Activated gamma-delta T cell (primary cell): Measurements from ENCODE around the gene MED13.
"Not testable (repeated sequence)": the region's sequence is repeated elsewhere in the genome, so short reads cannot be mapped to it uniquely, and the experiment has no call there.

Experiments
- DNase-seq: peaks from one replicate; lab custom pipeline; 2025; lab: John Stamatoyannopoulos, UW

Gene MED13

DNA sequence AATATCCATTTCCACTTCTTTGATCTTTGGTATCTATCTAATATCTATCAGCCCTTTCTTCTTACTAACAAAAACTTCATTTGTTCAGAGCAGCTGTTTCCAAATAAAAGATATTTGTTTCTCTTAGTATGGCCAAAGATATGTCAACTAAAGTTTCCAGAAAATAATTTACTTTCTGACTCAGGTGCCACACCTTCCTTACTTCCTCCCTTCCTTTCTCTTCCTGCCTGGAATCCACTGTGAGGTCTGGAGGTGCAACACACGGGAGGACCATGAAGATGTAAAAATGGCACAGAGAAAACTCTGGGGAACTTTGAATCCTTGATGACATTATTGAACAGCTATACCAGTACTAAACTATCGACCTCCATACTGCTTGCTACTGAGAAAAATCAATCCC is 14.0 kb downstream of the MED13 start:
- DNase-seq, result no peak

DNA sequence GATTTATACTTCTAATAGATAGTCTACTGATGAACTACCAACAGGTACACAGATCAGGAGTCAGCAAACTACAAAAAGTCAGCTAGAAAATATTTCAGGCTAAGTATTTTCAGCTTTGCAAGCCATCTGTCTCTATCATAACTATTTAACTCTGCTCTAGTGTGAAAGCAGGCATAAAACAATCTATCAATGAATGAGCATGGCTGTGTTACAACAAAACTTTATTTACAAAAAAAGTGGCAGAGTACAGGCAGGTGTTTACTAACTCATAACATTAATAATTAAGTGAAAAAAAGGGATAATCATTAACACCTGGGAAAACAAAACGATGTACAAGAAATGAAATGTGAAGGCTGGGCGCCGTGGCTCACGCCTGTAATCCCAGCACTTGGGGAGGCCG is 15.8 kb downstream of the MED13 start:
- no peak for DNase-seq

DNA sequence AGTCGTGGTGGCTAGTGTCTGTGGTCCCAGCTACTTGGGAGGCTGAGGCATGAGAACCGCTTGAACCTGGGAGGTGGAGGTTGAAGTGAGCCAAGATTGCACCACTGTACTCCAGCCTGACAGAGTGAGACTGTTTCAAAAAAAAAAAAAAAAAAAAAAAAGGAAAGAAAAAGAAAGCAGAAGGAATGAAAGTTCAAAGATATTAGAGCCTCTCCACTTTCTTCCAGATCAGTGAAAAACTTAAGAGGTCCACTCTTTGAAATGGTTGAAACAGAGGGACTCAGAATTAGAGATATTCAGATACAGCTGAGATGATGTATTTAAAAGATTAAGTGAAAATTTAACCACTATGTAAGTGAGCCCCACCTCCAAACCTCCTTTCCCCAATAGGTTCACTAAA is 16.8 kb downstream of the MED13 start:
- no peak for DNase-seq

- DNase-seq, result no peak
Measured at GRCh38 chr17:62045517-62045916, 19.6 kb downstream of the MED13 start.

DNA sequence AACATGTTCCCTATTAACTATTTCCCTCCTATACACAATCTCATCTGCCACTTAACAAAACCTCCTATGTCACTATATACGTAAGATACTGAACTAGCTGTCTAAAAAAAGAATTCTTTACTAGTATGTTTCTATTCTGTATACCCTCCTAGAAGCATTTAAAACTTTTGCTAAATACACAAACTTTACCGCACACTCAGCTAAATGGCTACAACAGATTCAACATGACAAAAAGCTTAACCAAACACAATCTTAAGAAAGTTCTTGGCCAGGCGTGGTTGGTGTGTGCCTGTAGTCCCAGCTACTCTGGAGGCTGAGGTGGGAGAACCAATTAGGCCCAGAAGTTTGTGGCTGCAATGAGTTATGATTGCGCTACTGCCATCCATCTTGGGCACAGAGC is 20.0 kb downstream of the MED13 start:
- no peak for DNase-seq

DNA sequence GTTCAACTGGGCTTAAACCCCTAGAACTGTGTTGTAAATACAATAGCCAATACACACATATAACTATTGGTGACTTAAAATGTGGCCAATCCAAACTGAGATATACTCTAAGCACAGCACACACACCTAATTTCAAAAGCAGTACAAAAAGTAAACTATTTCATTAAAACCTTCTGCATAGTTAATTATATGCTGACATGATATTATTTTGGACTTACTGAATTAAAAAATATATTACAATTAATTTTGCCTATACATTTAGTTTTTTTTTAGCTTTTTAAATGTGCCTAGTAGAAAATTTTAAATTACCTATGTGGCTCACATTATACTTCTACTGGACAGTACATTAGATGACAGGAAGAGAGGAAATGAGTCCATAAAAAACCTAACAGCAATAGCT is 21.5 kb downstream of the MED13 start:
- no peak for DNase-seq

GRCh38 chr17:62043140-62043539 is 21.9 kb downstream of the MED13 start:
- no peak for DNase-seq

- DNase-seq, result no peak
Measured at GRCh38 chr17:62038248-62038647, 26.8 kb downstream of the MED13 start.

DNA sequence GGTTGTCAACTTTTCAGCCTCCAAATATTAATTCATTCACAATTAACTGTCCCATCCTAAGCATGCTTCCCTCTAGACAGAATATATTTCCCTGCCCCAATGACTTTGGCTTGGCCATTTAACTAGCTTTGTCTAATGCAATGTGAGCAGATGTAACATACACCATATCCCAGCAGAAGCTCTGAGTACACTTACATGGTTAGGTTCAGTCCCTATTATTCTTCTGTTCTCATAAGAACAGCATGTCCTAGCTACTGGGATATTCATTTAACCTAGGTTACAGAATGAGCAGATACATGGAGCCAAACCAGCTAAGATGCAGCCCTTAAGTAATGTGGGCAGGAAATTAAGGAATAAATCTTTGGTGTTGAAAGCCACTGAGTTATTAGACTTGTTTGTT is 31.8 kb downstream of the MED13 start:
- DNase-seq, result no peak

DNA sequence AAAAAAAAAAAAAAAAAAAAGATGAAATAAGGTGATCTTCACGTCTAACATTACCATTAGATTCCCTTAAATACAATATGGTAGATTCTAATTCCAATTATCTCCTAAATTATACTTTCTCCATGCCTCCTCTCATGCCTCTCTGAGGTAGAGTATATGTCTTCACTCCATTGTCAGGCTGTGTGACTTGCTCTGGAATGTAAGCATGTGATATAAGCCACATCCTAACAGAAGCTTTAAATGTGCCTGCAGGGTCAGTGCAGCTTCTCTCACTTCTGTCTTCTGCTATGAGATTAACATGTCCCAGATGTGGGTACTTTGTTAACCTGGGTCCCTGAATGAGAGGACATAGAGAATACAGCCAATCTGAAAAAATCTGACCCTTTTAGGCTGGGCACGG is 32.6 kb downstream of the MED13 start:
- DNase-seq, result no peak

- no peak for DNase-seq
Measured at GRCh38 chr17:62030264-62030663, 34.8 kb downstream of the MED13 start.

DNA sequence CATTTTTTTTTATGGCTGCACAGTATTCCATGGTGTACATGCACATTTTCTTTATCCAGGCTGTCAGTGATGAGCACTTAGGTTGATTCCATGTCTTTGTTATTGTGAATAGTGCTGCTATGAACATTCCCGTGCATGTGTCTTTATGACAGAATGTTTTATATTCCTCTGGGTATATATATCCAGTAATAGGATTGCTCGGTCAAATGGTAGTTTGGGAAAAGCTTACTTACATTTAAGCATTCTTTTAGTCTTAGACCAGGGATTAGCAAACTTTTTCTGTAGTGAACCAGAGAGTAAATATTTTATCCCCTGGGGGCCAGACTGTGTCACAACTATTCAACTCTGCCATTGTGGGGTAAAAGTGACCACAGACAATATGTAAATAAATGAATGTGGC is 40.2 kb downstream of the MED13 start:
- no peak for DNase-seq

- no peak for DNase-seq
Measured at GRCh38 chr17:62017912-62018311, 47.2 kb downstream of the MED13 start.

GRCh38 chr17:62017496-62017895 is 47.6 kb downstream of the MED13 start:
- DNase-seq, result no peak

GRCh38 chr17:62014526-62014925 is 50.6 kb downstream of the MED13 start:
- no peak for DNase-seq

DNA sequence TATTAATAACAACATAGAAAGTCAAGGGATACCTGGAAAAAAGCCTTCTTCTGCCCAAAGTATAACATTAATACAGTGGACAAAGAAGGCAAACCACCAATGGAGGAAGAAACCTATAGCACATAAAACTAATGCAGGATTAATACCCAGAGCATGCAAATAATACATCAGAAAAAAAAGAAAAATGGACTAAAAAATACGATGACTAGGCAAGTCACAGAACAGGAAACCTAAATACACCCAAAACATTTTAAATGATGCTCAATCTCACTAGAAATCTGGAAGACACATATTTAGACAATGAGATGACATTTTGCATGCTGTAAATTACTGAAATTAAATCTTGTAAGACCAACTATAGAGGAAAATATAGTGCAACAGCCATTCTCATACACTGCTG is 55.9 kb downstream of the MED13 start:
- DNase-seq, result no peak

- no peak for DNase-seq
Measured at GRCh38 chr17:62008294-62008693, 56.8 kb downstream of the MED13 start.

- DNase-seq, result no peak
Measured at GRCh38 chr17:62004388-62004787, 60.7 kb downstream of the MED13 start.

GRCh38 chr17:62003141-62003540 is 61.9 kb downstream of the MED13 start:
- DNase-seq, result not testable (repeated sequence)

GRCh38 chr17:62001105-62001504 is 64.0 kb downstream of the MED13 start:
- no peak for DNase-seq

- DNase-seq, result no peak
Measured at GRCh38 chr17:62000186-62000585, 64.9 kb downstream of the MED13 start.

DNA sequence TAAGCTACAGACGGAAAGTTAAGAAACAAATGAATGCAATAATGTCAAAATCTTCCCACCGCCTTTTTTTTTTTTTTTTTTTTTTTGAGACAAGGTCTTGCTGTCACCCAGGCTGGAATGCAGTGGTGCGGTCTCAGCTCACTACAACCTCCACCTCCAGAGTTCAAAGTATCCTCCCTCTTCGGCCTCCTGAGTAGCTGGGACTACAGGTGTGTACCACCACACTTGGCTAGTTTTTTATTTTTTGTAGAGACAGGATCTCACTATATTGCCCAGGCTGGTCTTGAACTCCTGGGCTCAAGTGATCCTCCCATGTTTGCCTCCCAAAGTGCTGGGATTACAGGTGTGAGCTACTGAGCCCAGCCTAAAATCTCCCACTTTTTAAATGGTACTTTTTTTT is 66.5 kb downstream of the MED13 start:
- DNase-seq, result not testable (repeated sequence)

DNA sequence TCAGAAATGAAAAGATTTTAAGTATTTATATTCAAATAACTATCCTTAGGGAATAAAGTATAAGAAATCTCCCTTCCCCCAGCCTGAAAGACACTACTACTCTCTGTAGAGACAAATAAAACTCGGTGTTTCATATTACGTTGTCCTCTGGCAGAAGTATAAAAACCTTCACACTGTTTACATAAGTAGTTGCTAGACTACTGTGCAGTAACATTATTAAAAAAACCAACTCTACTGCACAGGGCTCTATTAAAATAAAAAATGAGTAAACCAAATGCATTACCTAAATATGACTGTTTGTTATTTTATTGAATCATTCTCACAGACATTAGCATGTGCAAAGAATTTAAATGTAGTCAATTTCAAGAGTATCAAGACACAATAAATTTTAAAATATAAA is 67.4 kb downstream of the MED13 start:
- no peak for DNase-seq

GRCh38 chr17:61996916-61997605 is 68.0 kb downstream of the MED13 start:
- DNase-seq, result no peak
